ENCODE results near the gene PNCK. TPM values are rescaled to one million over a fixed set of nuclear protein-coding genes. Genes with fewer than 3 reads are reported as not detected.
A peak's percentile ranks its signal among the peaks of the same experiment; 100 is the strongest.

The PNCK gene
- polyA plus RNA-seq, 4 donors = 1.1 to 54.5 (median 1.4) TPM; not detected in 1

DNA sequence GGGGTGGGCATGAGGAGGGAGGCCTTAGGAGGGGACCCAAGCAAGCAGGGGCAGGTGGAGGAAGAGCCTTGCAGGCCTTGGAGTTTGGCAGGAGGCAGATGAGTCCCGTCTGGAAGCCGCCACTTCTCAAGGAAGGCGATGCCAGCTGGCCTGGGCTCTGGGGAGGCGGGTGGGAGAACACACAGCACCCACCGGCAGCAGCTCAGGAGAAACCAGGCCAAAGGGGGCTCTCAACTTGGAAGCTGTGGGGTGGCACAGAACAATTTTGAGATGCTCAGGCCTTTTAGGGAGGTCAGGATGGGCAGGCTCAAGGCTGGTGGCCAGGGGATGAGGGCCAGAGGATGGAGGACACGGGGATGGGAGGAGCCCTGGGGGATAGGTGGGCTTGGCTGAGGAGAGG is 38.2 kb downstream of the PNCK start:
- 85 to 88% (median 87%) methylated on average over 4 to 6 of the region's 6 CpGs for WGBS, 3 donors
- Histone ChIP-seq H3K36me3 (ENCODE audit: control insufficient read depth in 3 of 3, insufficient read depth in 2 of 3, low read depth in 1 of 3, low read length in 3 of 3) (no peaks in the 10 kb centered on the region), H3K9me3 (ENCODE audit: control insufficient read depth in 2 of 2, insufficient read depth in 1 of 2, low read depth in 1 of 2, low read length in 1 of 2) (no peaks in the 10 kb centered on the region), H3K27me3 (ENCODE audit: control insufficient read depth in 3 of 3, insufficient read depth in 3 of 3, low read length in 3 of 3) (peaks cover 0 to 3% (median 0%) of the 10 kb centered on the region in 3 donors), H3K4me3 (ENCODE audit: low read depth in 1 of 3, low read length in 3 of 3) (no peak overlapping the region), H3K4me1 (ENCODE audit: control insufficient read depth in 3 of 3, insufficient read depth in 2 of 3, low read depth in 1 of 3, low read length in 2 of 3) (no peaks in the 10 kb centered on the region), H3K27ac (ENCODE audit: low read depth in 1 of 3, low read length in 2 of 3) (no peak overlapping the region)
- FAIRE-seq = no peak
- no peak for DNase-seq

GRCh38 chrX:153634832-153635231 is 38.8 kb downstream of the PNCK start:
- H3K4me3 ChIP-seq (ENCODE audit: low read depth in 1 of 3, low read length in 3 of 3) = no peak overlapping the region
- no peaks in the 10 kb centered on the region for H3K4me1 ChIP-seq (ENCODE audit: control insufficient read depth in 3 of 3, insufficient read depth in 2 of 3, low read depth in 1 of 3, low read length in 2 of 3)
- FAIRE-seq (no peak), DNase-seq (peak in 1 of 2 donors; percentile 42)
- H3K27me3 ChIP-seq (ENCODE audit: control insufficient read depth in 3 of 3, insufficient read depth in 3 of 3, low read length in 3 of 3) = peaks cover 0 to 2% (median 0%) of the 10 kb centered on the region in 3 donors
- 49 to 62% (median 51%) methylated on average over 15 of the region's 15 CpGs for WGBS, 3 donors
- H3K9me3 ChIP-seq (ENCODE audit: control insufficient read depth in 2 of 2, insufficient read depth in 1 of 2, low read depth in 1 of 2, low read length in 1 of 2) = no peaks in the 10 kb centered on the region
- H3K36me3 ChIP-seq (ENCODE audit: control insufficient read depth in 3 of 3, insufficient read depth in 2 of 3, low read depth in 1 of 3, low read length in 3 of 3) = no peaks in the 10 kb centered on the region
- H3K27ac ChIP-seq (ENCODE audit: low read depth in 1 of 3, low read length in 2 of 3) = no peak overlapping the region

- Histone ChIP-seq H3K4me3 (ENCODE audit: low read depth in 1 of 3, low read length in 3 of 3) (no peak overlapping the region), H3K4me1 (ENCODE audit: control insufficient read depth in 3 of 3, insufficient read depth in 2 of 3, low read depth in 1 of 3, low read length in 2 of 3) (no peaks in the 10 kb centered on the region), H3K36me3 (ENCODE audit: control insufficient read depth in 3 of 3, insufficient read depth in 2 of 3, low read depth in 1 of 3, low read length in 3 of 3) (no peaks in the 10 kb centered on the region), H3K27me3 (ENCODE audit: control insufficient read depth in 3 of 3, insufficient read depth in 3 of 3, low read length in 3 of 3) (no peaks in the 10 kb centered on the region), H3K27ac (ENCODE audit: low read depth in 1 of 3, low read length in 2 of 3) (no peak overlapping the region), H3K9me3 (ENCODE audit: control insufficient read depth in 2 of 2, insufficient read depth in 1 of 2, low read depth in 1 of 2, low read length in 1 of 2) (no peaks in the 10 kb centered on the region)
- FAIRE-seq (no peak), DNase-seq (no peak)
- WGBS, 3 donors = 76 to 85% (median 81%) methylated on average over 6 to 9 of the region's 9 CpGs
Measured at GRCh38 chrX:153634236-153634635, 39.4 kb downstream of the PNCK start.

GRCh38 chrX:153633607-153634180 is 39.9 kb downstream of the PNCK start:
- Histone ChIP-seq H3K4me3 (ENCODE audit: low read depth in 1 of 3, low read length in 3 of 3) (no peak overlapping the region), H3K9me3 (ENCODE audit: control insufficient read depth in 2 of 2, insufficient read depth in 1 of 2, low read depth in 1 of 2, low read length in 1 of 2) (no peaks in the 10 kb centered on the region), H3K27ac (ENCODE audit: low read depth in 1 of 3, low read length in 2 of 3) (no peak overlapping the region), H3K36me3 (ENCODE audit: control insufficient read depth in 3 of 3, insufficient read depth in 2 of 3, low read depth in 1 of 3, low read length in 3 of 3) (no peaks in the 10 kb centered on the region), H3K4me1 (ENCODE audit: control insufficient read depth in 3 of 3, insufficient read depth in 2 of 3, low read depth in 1 of 3, low read length in 2 of 3) (no peaks in the 10 kb centered on the region), H3K27me3 (ENCODE audit: control insufficient read depth in 3 of 3, insufficient read depth in 3 of 3, low read length in 3 of 3) (no peaks in the 10 kb centered on the region)
- no peak for DNase-seq
- whole genome bisulfite sequencing, 3 donors = 73 to 80% (median 75%) methylated on average over 8 to 15 of the region's 15 CpGs
- no peak for FAIRE-seq

- Histone ChIP-seq H3K4me1 (ENCODE audit: control insufficient read depth in 3 of 3, insufficient read depth in 2 of 3, low read depth in 1 of 3, low read length in 2 of 3) (peaks cover 0 to 3% (median 0%) of the 10 kb centered on the region in 3 donors), H3K36me3 (ENCODE audit: control insufficient read depth in 3 of 3, insufficient read depth in 2 of 3, low read depth in 1 of 3, low read length in 3 of 3) (no peaks in the 10 kb centered on the region), H3K27me3 (ENCODE audit: control insufficient read depth in 3 of 3, insufficient read depth in 3 of 3, low read length in 3 of 3) (no peaks in the 10 kb centered on the region), H3K4me3 (ENCODE audit: low read depth in 1 of 3, low read length in 3 of 3) (no peak overlapping the region), H3K9me3 (ENCODE audit: control insufficient read depth in 2 of 2, insufficient read depth in 1 of 2, low read depth in 1 of 2, low read length in 1 of 2) (no peaks in the 10 kb centered on the region), H3K27ac (ENCODE audit: low read depth in 1 of 3, low read length in 2 of 3) (no peak overlapping the region)
- 88 to 91% (median 90%) methylated on average over 12 to 14 of the region's 14 CpGs for WGBS, 3 donors
- FAIRE-seq = no peak
- no peak for DNase-seq
Measured at GRCh38 chrX:153633048-153633447, 40.6 kb downstream of the PNCK start.

DNA sequence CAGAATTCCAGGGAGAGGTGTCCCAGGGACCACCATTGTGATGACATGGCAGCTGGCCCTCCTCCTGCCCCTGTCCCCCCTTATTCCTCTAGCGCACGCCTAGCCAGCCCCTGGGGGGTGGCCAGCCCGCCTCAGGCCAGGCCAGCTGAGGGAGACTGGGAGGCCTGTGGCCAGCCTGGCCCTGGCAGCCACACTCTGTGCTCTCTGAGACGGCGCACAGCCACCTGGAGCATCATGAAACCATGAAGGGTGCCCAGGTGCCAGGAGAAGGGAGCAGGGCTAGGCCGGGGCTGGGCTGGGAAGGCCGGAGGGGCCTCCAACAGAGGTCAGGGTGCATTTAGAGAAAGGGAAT is 41.0 kb downstream of the PNCK start:
- no peak for FAIRE-seq

GRCh38 chrX:153631907-153632594 is 41.6 kb downstream of the PNCK start:
- H3K27me3 ChIP-seq (ENCODE audit: control insufficient read depth in 3 of 3, insufficient read depth in 3 of 3, low read length in 3 of 3) = no peaks in the 10 kb centered on the region
- H3K9me3 ChIP-seq (ENCODE audit: control insufficient read depth in 2 of 2, insufficient read depth in 1 of 2, low read depth in 1 of 2, low read length in 1 of 2) = no peaks in the 10 kb centered on the region
- no peak overlapping the region for H3K27ac ChIP-seq (ENCODE audit: low read depth in 1 of 3, low read length in 2 of 3)
- FAIRE-seq (no peak), DNase-seq (no peak)
- 89 to 90% (median 90%) methylated on average over 19 of the region's 19 CpGs for WGBS, 3 donors
- H3K4me3 ChIP-seq (ENCODE audit: low read depth in 1 of 3, low read length in 3 of 3) = no peak overlapping the region
- H3K4me1 ChIP-seq (ENCODE audit: control insufficient read depth in 3 of 3, insufficient read depth in 2 of 3, low read depth in 1 of 3, low read length in 2 of 3) = peaks cover 0 to 12% (median 0%) of the 10 kb centered on the region in 3 donors
- no peaks in the 10 kb centered on the region for H3K36me3 ChIP-seq (ENCODE audit: control insufficient read depth in 3 of 3, insufficient read depth in 2 of 3, low read depth in 1 of 3, low read length in 3 of 3)

More for the DNA sequence above, 41.0 kb downstream of the PNCK start:
- Histone ChIP-seq H3K36me3 (ENCODE audit: control insufficient read depth in 3 of 3, insufficient read depth in 2 of 3, low read depth in 1 of 3, low read length in 3 of 3) (no peaks in the 10 kb centered on the region), H3K4me1 (ENCODE audit: control insufficient read depth in 3 of 3, insufficient read depth in 2 of 3, low read depth in 1 of 3, low read length in 2 of 3) (peaks cover 0 to 7% (median 0%) of the 10 kb centered on the region in 3 donors), H3K27ac (ENCODE audit: low read depth in 1 of 3, low read length in 2 of 3) (no peak overlapping the region), H3K4me3 (ENCODE audit: low read depth in 1 of 3, low read length in 3 of 3) (no peak overlapping the region), H3K9me3 (ENCODE audit: control insufficient read depth in 2 of 2, insufficient read depth in 1 of 2, low read depth in 1 of 2, low read length in 1 of 2) (no peaks in the 10 kb centered on the region), H3K27me3 (ENCODE audit: control insufficient read depth in 3 of 3, insufficient read depth in 3 of 3, low read length in 3 of 3) (no peaks in the 10 kb centered on the region)
- 81 to 93% (median 93%) methylated on average over 6 to 7 of the region's 7 CpGs for WGBS, 3 donors
- DNase-seq = no peak

DNA sequence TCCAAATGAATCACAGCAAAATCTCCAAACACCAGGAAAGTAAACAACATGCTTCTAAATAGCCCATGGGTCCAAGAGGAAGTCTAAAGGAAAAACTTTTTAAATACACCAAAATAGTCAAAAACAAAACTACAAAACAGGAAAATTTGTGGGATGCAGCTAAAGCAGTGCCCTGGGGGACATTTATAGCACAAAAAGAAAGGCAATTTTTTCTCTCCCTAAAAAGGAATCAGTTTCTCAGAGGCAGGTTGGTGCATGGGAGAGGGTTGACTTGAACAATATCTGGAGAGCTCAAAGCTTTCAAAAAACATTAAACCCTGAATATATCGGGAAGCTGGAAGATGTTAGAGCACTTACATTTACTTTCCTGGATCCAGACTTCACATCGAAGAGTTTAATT is 42.3 kb downstream of the PNCK start:
- no peak for FAIRE-seq
- DNase-seq = no peak
- no peak overlapping the region for H3K27ac ChIP-seq (ENCODE audit: low read depth in 1 of 3, low read length in 2 of 3)
- no peaks in the 10 kb centered on the region for H3K27me3 ChIP-seq (ENCODE audit: control insufficient read depth in 3 of 3, insufficient read depth in 3 of 3, low read length in 3 of 3)
- H3K4me1 ChIP-seq (ENCODE audit: control insufficient read depth in 3 of 3, insufficient read depth in 2 of 3, low read depth in 1 of 3, low read length in 2 of 3) = peaks cover 0 to 16% (median 0%) of the 10 kb centered on the region in 3 donors
- no peaks in the 10 kb centered on the region for H3K9me3 ChIP-seq (ENCODE audit: control insufficient read depth in 2 of 2, insufficient read depth in 1 of 2, low read depth in 1 of 2, low read length in 1 of 2)
- no peak overlapping the region for H3K4me3 ChIP-seq (ENCODE audit: low read depth in 1 of 3, low read length in 3 of 3)
- H3K36me3 ChIP-seq (ENCODE audit: control insufficient read depth in 3 of 3, insufficient read depth in 2 of 3, low read depth in 1 of 3, low read length in 3 of 3) = no peaks in the 10 kb centered on the region
- 89 to 96% (median 92%) methylated on average over 2 of the region's 2 CpGs for WGBS, 3 donors
